Stimulated activated CD4-positive, alpha-beta T cell treated with anti-CD3 and anti-CD28 coated beads, Interleukin-15, amount 100 ng/mL, for 24 hours (primary cell): Measurements from ENCODE around the gene TRPM8.

ENCODE experiments used
- DNase-seq: peaks from one replicate; pipeline ENCODE4 v3.0.0-alpha.2; 2020

TRPM8 gene

GRCh38 chr2:233976690-233977294, 59.6 kb downstream of the TRPM8 start:
- no peak for DNase-seq

- DNase-seq = no peak
Measured at GRCh38 chr2:233977296-233977837, 60.2 kb downstream of the TRPM8 start.

- DNase-seq = no peak
Measured at GRCh38 chr2:233979748-233980147, 62.6 kb downstream of the TRPM8 start.

GRCh38 chr2:233980955-233981561, 63.9 kb downstream of the TRPM8 start:
- no peak for DNase-seq

GRCh38 chr2:233981574-233982420, 64.6 kb downstream of the TRPM8 start:
- DNase-seq = no peak

GRCh38 chr2:233982421-233983121, 65.4 kb downstream of the TRPM8 start:
- DNase-seq = no peak

- DNase-seq = no peak
Measured at GRCh38 chr2:233983445-233983844, 66.3 kb downstream of the TRPM8 start.

GRCh38 chr2:233988581-233988980, 71.4 kb downstream of the TRPM8 start:
- DNase-seq = no peak

- DNase-seq = no peak
Measured at GRCh38 chr2:233989221-233989858, 72.2 kb downstream of the TRPM8 start.

GRCh38 chr2:233990261-233990798, 73.2 kb downstream of the TRPM8 start:
- DNase-seq = peak; percentile 58

- no peak for DNase-seq
Measured at GRCh38 chr2:233991196-233991595, 74.0 kb downstream of the TRPM8 start.

- DNase-seq = no peak
Measured at GRCh38 chr2:233992513-233993217, 75.5 kb downstream of the TRPM8 start.

- no peak for DNase-seq
Measured at GRCh38 chr2:233993461-233993860, 76.3 kb downstream of the TRPM8 start.

GRCh38 chr2:233994151-233994550, 77.0 kb downstream of the TRPM8 start:
- DNase-seq = no peak

GRCh38 chr2:233996000-233996399, 78.8 kb downstream of the TRPM8 start:
- no peak for DNase-seq

GRCh38 chr2:233996461-233996860, 79.3 kb downstream of the TRPM8 start:
- no peak for DNase-seq

- DNase-seq = no peak
Measured at GRCh38 chr2:233997707-233998106, 80.5 kb downstream of the TRPM8 start.

GRCh38 chr2:233999182-233999581, 82.0 kb downstream of the TRPM8 start:
- no peak for DNase-seq

GRCh38 chr2:234001380-234002160, 84.4 kb downstream of the TRPM8 start:
- DNase-seq = peak; percentile 21

GRCh38 chr2:234002281-234002680, 85.1 kb downstream of the TRPM8 start:
- DNase-seq = no peak
